K562 (cell line): ENCODE measurements around the gene SPTBN5. TPM values are rescaled to one million over a fixed set of nuclear protein-coding genes. Genes with fewer than 3 reads are reported as not detected.

Experiments
- ARID2 ChIP-seq: fragments of 450-650 bp; IDR thresholded peaks from 2 replicates; pipeline ENCODE4 v1.6.1; 2017; ENCODE audit warnings: antibody characterized with exemption, mild to moderate bottlenecking
- ATF1 ChIP-seq, 2 experiments: fragments of 450-650 bp in 1 of 2; IDR thresholded peaks; 2 replicates each; pipeline ENCODE4 v1.6.1; 2016; ENCODE audit warnings: missing compliant biosample characterization in 1 of 2, missing genetic modification characterization in 1 of 2
- ELF4 ChIP-seq: fragments of 450-650 bp; formaldehyde crosslinking; IDR thresholded peaks from 2 replicates; pipeline ENCODE4 v1.4.0; 2022; ENCODE audit warnings: missing genetic modification characterization
- HNRNPL ChIP-seq: fragments of 200-400 bp; formaldehyde crosslinking; IDR thresholded peaks from 2 replicates; pipeline ENCODE4 v1.6.1; 2017; ENCODE audit warnings: low read depth, mild to moderate bottlenecking, low read length
- NR3C1 ChIP-seq: sonication (generic); formaldehyde crosslinking; IDR thresholded peaks from 2 replicates; pipeline ENCODE4 v1.8.1; 2022; ENCODE audit warnings: missing genetic modification reagents
- PRPF4 ChIP-seq: fragments of 200-400 bp; formaldehyde crosslinking; IDR thresholded peaks from one replicate; pipeline ENCODE4 v1.6.1; 2017; ENCODE audit warnings: low read length, low read depth, mild to moderate bottlenecking; ENCODE audit not compliant: insufficient read depth, poor library complexity, severe bottlenecking
- RAD21 ChIP-seq, 2 experiments: fragments of 250-450 bp in 1 of 2; fragments of 450-650 bp in 1 of 2; sonication (Bioruptor Pico) in 1 of 2; formaldehyde crosslinking in 1 of 2; IDR thresholded peaks in 1 of 2; conservative IDR thresholded peaks in 1 of 2; 2 replicates each; pipeline versions ENCODE4 v1.4.0 to v1.8.0; 2020 to 2022; ENCODE audit warnings: mild to moderate bottlenecking in 2 of 2, moderate library complexity in 1 of 2
- SMC3 ChIP-seq: conservative IDR thresholded peaks from 2 replicates; pipeline ENCODE4 v1.6.1; 2011; ENCODE audit warnings: low read depth, low read length, improper control_type of control experiment; ENCODE audit not compliant: insufficient read depth
- TAF1 ChIP-seq: IDR thresholded peaks from 2 replicates; pipeline ENCODE4 v1.6.1; 2011; ENCODE audit warnings: mild to moderate bottlenecking, low read length, moderate library complexity; ENCODE audit not compliant: insufficient read depth, control insufficient read depth, severe bottlenecking; ENCODE audit errors: extremely low read depth
- YY1 ChIP-seq, 3 experiments: IDR thresholded peaks; 2 replicates each; pipeline ENCODE4 v1.6.1; 2011; ENCODE audit warnings: low read length in 2 of 3, mild to moderate bottlenecking in 2 of 3, moderate library complexity in 2 of 3, borderline replicate concordance in 1 of 3, control low read depth in 1 of 3, low read depth in 1 of 3; ENCODE audit not compliant: insufficient read depth in 3 of 3, insufficient replicate concordance in 2 of 3, control insufficient read depth in 1 of 3, insufficient read length in 1 of 3; ENCODE audit errors: extremely low read depth in 1 of 3
- ZC3H8 ChIP-seq: fragments of 450-650 bp; IDR thresholded peaks from 2 replicates; pipeline ENCODE4 v1.6.1; 2017
- ZNF263 ChIP-seq: sonication (generic); formaldehyde crosslinking; IDR thresholded peaks from 2 replicates; pipeline ENCODE4 v1.8.0; 2022; ENCODE audit warnings: mild to moderate bottlenecking, missing genetic modification reagents, borderline replicate concordance
- ZNF561 ChIP-seq: fragments of 450-650 bp; formaldehyde crosslinking; conservative IDR thresholded peaks from 2 replicates; pipeline ENCODE4 v1.4.0; 2020; ENCODE audit warnings: mild to moderate bottlenecking, moderate library complexity
- ZNF644 ChIP-seq: fragments of 200-800 bp; sonication (Bioruptor generic); IDR thresholded peaks from 2 replicates; pipeline ENCODE4 v1.6.1; 2016; ENCODE audit warnings: low read depth, missing genetic modification characterization, missing compliant biosample characterization
- ZNF699 ChIP-seq: fragments of 250-450 bp; sonication (Bioruptor Pico); IDR thresholded peaks from 2 replicates; pipeline ENCODE4 v1.8.0; 2021; ENCODE audit warnings: mild to moderate bottlenecking, moderate library complexity; ENCODE audit not compliant: insufficient replicate concordance
- polyA plus RNA-seq, 8 experiments: library from polyadenylated mRNA; depleted of rRNA in 4 of 8; stranded (reverse) in 5 of 8; unstranded in 3 of 8; fragments of >200 nt; fragmentation: Nextera tagmentation in 2 of 8; fragmentation: Illumina TruSeq in 1 of 8; extraction: Ambion mirVana in 2 of 8; extraction: Trizol in 1 of 8; gene quantifications; 2 replicates each; pipeline versions ENCODE4 v1.2.1 to v1.2.3, GENCODE V29; 2011 to 2014; ENCODE audit warnings: inconsistent platforms in 1 of 8, missing spikeins in 1 of 8
- total RNA-seq, 7 experiments: library from RNA; depleted of rRNA in 6 of 7; stranded (reverse); fragments of >200 nt in 6 of 7; fragmentation: Illumina TruSeq in 2 of 7; extraction: Trizol in 2 of 7; gene quantifications; 2 replicates each; pipeline versions ENCODE4 v1.2.1 to v1.2.3, GENCODE V29; 2011 to 2021; ENCODE audit warnings: low replicate concordance in 1 of 7
- TF ChIP-seq, protein P1 (sequence below), 2 experiments: fragments of 450-650 bp; formaldehyde crosslinking in 1 of 2; IDR thresholded peaks; 2 replicates each; pipeline versions ENCODE4 v1.4.0 to v1.6.1; 2014 to 2020; ENCODE audit warnings: mild to moderate bottlenecking in 2 of 2, borderline replicate concordance in 1 of 2, low read depth in 1 of 2
- TF ChIP-seq, protein P2 (sequence below), 3 experiments: IDR thresholded peaks in 2 of 3; conservative IDR thresholded peaks in 1 of 3; 2 replicates each; pipeline ENCODE4 v1.5.1; 2011 to 2012; ENCODE audit warnings: low read length in 3 of 3, mild to moderate bottlenecking in 3 of 3, control low read depth in 2 of 3, improper control_type of control experiment in 1 of 3, inconsistent platforms in 1 of 3, low read depth in 1 of 3, mixed read lengths in 1 of 3, moderate library complexity in 1 of 3; ENCODE audit not compliant: insufficient read depth in 2 of 3

SPTBN5 gene
- total and polyA plus RNA-seq, 9 of the 15 experiments (the other 6 are each of a cell fraction or from before 2014, with no cell fraction given) = 0.02 TPM; not detected in 8

DNA sequence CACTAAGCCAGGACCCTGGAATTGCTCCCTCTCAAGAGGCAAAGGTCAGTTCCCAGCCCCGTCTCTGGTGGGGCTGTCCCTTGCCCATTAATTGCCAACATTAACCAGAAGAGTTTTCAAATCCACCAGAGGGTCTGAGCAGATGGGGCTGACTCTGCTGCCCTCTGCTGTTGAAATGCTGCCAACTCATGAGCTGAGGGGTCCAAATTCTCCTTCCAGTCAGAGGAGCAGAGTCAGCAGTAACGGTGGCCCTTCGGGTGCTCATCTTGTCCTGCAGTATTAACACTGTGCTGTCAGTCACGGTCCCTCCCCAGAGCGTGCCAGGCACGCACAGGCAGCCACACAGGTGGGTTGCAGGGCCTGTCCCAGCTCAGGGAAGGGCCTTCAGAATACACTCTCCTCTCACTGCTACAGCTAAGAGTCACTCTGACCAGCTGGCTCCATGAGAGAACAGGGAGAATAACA lies 10.7 kb upstream of the SPTBN5 start (continued):
- TF ChIP-seq, protein P1, sequence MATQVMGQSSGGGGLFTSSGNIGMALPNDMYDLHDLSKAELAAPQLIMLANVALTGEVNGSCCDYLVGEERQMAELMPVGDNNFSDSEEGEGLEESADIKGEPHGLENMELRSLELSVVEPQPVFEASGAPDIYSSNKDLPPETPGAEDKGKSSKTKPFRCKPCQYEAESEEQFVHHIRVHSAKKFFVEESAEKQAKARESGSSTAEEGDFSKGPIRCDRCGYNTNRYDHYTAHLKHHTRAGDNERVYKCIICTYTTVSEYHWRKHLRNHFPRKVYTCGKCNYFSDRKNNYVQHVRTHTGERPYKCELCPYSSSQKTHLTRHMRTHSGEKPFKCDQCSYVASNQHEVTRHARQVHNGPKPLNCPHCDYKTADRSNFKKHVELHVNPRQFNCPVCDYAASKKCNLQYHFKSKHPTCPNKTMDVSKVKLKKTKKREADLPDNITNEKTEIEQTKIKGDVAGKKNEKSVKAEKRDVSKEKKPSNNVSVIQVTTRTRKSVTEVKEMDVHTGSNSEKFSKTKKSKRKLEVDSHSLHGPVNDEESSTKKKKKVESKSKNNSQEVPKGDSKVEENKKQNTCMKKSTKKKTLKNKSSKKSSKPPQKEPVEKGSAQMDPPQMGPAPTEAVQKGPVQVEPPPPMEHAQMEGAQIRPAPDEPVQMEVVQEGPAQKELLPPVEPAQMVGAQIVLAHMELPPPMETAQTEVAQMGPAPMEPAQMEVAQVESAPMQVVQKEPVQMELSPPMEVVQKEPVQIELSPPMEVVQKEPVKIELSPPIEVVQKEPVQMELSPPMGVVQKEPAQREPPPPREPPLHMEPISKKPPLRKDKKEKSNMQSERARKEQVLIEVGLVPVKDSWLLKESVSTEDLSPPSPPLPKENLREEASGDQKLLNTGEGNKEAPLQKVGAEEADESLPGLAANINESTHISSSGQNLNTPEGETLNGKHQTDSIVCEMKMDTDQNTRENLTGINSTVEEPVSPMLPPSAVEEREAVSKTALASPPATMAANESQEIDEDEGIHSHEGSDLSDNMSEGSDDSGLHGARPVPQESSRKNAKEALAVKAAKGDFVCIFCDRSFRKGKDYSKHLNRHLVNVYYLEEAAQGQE (IDR thresholded peaks at IDR 0.05; ENCODE audit: borderline replicate concordance) = peak; percentile 75
- TF ChIP-seq, protein P1 (CRISPR knock-in tag; IDR thresholded peaks at IDR 0.05; ENCODE audit: low read depth) = no peak
- TF ChIP-seq SMC3 (peak; percentile 90), TAF1 (no peak), ZNF263 (CRISPR knock-in tag) (no peak), RAD21 (CRISPR knock-in tag; conservative IDR thresholded peaks at IDR 0.05 in 1 of 2, IDR thresholded peaks at IDR 0.05 in 1 of 2) (peak; percentile 61 to 88), YY1 (IDR thresholded peaks at IDR 0.05; ENCODE audit: borderline replicate concordance in 1 of 3, control insufficient read depth in 1 of 3, extremely low read depth in 1 of 3, insufficient read depth in 3 of 3, insufficient read length in 1 of 3, insufficient replicate concordance in 2 of 3, low read depth in 1 of 3, low read length in 2 of 3) (no peak), ZNF644 (tag) (no peak), ELF4 (CRISPR knock-in tag) (no peak), ARID2 (no peak), ZNF699 (CRISPR knock-in tag) (no peak), HNRNPL (no peak), ZC3H8 (no peak), NR3C1 (no peak), ATF1 (CRISPR knock-in tag; IDR thresholded peaks at IDR 0.05) (no peak), ATF1 (tag; IDR thresholded peaks at IDR 0.05) (no peak), PRPF4 (no peak), ZNF561 (no peak)
- TF ChIP-seq, protein P2, sequence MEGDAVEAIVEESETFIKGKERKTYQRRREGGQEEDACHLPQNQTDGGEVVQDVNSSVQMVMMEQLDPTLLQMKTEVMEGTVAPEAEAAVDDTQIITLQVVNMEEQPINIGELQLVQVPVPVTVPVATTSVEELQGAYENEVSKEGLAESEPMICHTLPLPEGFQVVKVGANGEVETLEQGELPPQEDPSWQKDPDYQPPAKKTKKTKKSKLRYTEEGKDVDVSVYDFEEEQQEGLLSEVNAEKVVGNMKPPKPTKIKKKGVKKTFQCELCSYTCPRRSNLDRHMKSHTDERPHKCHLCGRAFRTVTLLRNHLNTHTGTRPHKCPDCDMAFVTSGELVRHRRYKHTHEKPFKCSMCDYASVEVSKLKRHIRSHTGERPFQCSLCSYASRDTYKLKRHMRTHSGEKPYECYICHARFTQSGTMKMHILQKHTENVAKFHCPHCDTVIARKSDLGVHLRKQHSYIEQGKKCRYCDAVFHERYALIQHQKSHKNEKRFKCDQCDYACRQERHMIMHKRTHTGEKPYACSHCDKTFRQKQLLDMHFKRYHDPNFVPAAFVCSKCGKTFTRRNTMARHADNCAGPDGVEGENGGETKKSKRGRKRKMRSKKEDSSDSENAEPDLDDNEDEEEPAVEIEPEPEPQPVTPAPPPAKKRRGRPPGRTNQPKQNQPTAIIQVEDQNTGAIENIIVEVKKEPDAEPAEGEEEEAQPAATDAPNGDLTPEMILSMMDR (IDR thresholded peaks at IDR 0.05 in 2 of 3, conservative IDR thresholded peaks at IDR 0.05 in 1 of 3; ENCODE audit: insufficient read depth in 2 of 3, low read depth in 1 of 3, low read length in 3 of 3) = peak; percentile 89 to 91 (median 89)
